Measurements from ENCODE around the gene SNRPE.

DNA sequence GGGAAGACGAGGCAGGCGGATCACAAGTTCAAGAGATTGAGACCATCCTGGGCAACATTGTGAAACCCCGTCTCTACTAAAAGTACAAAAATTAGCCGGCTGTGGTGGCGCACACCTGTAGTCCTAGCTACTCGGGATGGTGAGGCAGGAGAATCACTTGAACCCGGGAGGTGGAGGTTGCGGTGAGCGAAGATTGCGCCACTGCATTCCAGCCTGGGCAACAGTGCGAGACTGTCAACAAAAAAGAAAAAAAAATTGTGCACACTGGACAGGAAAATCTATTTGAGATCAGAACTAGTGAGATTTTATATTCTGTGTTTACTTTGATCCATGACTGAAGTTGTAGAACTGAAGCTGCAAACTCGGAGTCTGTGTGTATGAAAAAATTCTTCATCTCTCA is 40.2 kb downstream of the SNRPE start:
- TF ChIP-seq ZNF354B (CRISPR knock-in tag; IDR thresholded peaks at IDR 0.05) (no peak), ARNT2 (CRISPR knock-in tag; IDR thresholded peaks at IDR 0.05; ENCODE audit: low read depth) (no peak), ZNF558 (CRISPR knock-in tag; IDR thresholded peaks at IDR 0.05; ENCODE audit: borderline replicate concordance) (no peak), EP300 (IDR thresholded peaks at IDR 0.05; ENCODE audit: low read depth in 2 of 2, low read length in 2 of 2) (no peak), EP300 (CRISPR knock-in tag; IDR thresholded peaks at IDR 0.05; ENCODE audit: borderline replicate concordance) (no peak), CEBPB (IDR thresholded peaks at IDR 0.05; ENCODE audit: borderline replicate concordance, low read depth, low read length) (no peak)
- TF ChIP-seq, protein P1, sequence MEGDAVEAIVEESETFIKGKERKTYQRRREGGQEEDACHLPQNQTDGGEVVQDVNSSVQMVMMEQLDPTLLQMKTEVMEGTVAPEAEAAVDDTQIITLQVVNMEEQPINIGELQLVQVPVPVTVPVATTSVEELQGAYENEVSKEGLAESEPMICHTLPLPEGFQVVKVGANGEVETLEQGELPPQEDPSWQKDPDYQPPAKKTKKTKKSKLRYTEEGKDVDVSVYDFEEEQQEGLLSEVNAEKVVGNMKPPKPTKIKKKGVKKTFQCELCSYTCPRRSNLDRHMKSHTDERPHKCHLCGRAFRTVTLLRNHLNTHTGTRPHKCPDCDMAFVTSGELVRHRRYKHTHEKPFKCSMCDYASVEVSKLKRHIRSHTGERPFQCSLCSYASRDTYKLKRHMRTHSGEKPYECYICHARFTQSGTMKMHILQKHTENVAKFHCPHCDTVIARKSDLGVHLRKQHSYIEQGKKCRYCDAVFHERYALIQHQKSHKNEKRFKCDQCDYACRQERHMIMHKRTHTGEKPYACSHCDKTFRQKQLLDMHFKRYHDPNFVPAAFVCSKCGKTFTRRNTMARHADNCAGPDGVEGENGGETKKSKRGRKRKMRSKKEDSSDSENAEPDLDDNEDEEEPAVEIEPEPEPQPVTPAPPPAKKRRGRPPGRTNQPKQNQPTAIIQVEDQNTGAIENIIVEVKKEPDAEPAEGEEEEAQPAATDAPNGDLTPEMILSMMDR (CRISPR knock-in tag; IDR thresholded peaks at IDR 0.05), result no peak

Data from HepG2 (cell line).